D721Med (cell line): ENCODE data around the gene ATP5F1E.

ENCODE experiments used
- DNase-seq: peaks from one replicate; pipeline ENCODE4 v3.0.0; 2011; ENCODE audit warnings: low spot score; ENCODE audit not compliant: insufficient read length
- FAIRE-seq: peaks from 2 replicates; lab custom pipeline; 2011; peaks lifted over from hg19 to GRCh38; lab: Jason Lieb, UNC
- TF ChIP-seq, protein P1 (sequence below): IDR thresholded peaks from 2 replicates; pipeline ENCODE4 v1.5.1; 2012; ENCODE audit warnings: mild to moderate bottlenecking, control low read depth; ENCODE audit not compliant: insufficient read depth; ENCODE audit errors: missing control alignments

Gene ATP5F1E

GRCh38 chr20:59071216-59071615, 39.1 kb upstream of the ATP5F1E start:
- DNase-seq, result no peak
- FAIRE-seq, result no peak
- TF ChIP-seq, protein P1, sequence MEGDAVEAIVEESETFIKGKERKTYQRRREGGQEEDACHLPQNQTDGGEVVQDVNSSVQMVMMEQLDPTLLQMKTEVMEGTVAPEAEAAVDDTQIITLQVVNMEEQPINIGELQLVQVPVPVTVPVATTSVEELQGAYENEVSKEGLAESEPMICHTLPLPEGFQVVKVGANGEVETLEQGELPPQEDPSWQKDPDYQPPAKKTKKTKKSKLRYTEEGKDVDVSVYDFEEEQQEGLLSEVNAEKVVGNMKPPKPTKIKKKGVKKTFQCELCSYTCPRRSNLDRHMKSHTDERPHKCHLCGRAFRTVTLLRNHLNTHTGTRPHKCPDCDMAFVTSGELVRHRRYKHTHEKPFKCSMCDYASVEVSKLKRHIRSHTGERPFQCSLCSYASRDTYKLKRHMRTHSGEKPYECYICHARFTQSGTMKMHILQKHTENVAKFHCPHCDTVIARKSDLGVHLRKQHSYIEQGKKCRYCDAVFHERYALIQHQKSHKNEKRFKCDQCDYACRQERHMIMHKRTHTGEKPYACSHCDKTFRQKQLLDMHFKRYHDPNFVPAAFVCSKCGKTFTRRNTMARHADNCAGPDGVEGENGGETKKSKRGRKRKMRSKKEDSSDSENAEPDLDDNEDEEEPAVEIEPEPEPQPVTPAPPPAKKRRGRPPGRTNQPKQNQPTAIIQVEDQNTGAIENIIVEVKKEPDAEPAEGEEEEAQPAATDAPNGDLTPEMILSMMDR, result no peak

DNA sequence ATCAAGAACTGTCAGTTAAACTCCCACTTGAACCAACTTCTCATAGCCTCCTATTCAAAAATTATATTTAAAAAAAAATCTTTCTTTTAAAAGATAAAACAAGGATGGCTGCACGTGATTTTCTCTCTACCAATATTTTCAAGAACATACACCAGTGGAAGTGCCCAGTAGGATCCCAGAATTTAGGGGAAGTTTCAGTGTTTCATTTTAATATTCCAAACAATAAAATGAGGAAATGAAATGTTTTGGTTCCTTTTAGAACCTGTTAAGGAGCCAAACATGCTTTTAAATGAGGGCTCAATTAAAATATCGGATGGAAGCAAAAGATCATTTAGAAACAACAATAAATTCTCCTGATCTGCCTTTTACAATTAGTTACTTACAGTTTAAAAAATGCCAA, 36.9 kb upstream of the ATP5F1E start:
- FAIRE-seq (no peak), DNase-seq (no peak)
- TF ChIP-seq, protein P1, result no peak

DNA sequence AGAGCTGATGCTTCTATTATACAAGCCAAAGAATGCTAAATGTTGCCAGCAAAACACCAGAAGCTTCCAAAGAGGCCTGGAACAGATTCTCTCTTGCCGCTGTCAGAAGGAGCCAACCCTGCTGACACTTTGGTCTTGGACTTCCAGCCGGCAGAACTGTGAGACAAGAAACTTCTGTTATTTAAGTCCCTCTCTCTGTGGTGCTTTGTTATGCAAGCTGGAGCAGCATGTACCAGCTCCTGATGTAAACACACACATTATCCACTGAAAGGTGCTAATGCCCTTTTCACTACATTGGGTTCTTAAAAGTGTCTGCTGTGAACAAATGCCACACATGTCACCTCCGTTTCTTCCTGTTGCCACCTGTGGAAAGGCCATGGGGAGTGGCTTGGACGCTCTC, 36.4 kb upstream of the ATP5F1E start:
- DNase-seq (no peak), FAIRE-seq (no peak)
- TF ChIP-seq, protein P1, result no peak

- DNase-seq (no peak), FAIRE-seq (no peak)
- TF ChIP-seq, protein P1, result no peak
Observed at GRCh38 chr20:59064214-59064722, 32.1 kb upstream of the ATP5F1E start.

DNA sequence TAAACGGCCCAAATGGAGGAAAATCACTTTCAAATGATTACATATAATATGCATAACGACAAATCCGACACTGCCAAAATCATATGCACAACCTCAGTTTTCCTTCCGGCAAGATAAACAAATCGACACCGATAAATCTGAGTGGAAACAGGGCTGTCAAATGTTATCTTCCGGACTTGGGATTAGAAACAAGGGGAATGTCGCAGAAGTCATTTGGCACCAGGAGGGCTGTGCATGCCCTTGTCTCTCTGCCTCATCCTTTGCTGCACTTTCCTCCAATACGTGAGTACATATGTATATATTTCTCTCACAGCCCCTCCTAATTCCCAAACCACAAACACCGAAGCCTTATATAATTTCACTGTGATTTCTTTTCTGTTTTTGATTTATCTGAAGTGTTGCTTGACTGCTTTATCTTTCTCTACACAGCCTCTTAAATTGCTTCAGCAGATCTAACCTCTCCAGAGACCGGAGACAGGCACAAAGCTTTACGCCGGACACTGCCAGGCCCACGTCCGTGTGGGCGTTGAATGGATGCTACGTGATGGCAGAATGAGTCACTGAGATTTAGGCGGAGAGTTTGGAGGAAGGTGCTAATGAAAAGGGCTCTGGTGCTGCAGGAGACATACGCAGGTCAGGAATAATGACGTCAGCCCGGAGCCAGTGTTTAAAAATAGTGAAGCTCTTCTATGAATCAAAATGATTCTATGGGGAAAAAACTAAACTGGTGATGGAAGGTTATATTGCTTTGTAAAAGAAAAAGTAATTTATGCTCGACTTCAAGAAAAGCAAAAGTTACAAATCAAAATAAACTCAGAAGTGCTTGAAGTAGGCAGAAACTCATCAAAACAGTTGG, 31.5 kb upstream of the ATP5F1E start:
- DNase-seq (no peak), FAIRE-seq (no peak)
- TF ChIP-seq, protein P1, result no peak

- FAIRE-seq, result no peak
Observed at GRCh38 chr20:59062081-59062480, 29.9 kb upstream of the ATP5F1E start.

More at GRCh38 chr20:59062081-59062480, 29.9 kb upstream of the ATP5F1E start:
- TF ChIP-seq, protein P1, result no peak
- no peak for DNase-seq
